ENCODE results near the gene TMEM229B.
A peak's percentile ranks its signal among the peaks of the same experiment; 100 is the strongest.

TMEM229B gene

GRCh38 chr14:67514650-67515385, 26.3 kb upstream of the TMEM229B start:
- DNase-seq = peak; percentile 4 to 7

- DNase-seq = no peak
Measured at GRCh38 chr14:67514203-67514607, 25.7 kb upstream of the TMEM229B start.

GRCh38 chr14:67513631-67514108, 25.1 kb upstream of the TMEM229B start:
- no peak for DNase-seq

- DNase-seq = no peak
Measured at GRCh38 chr14:67512463-67513310, 24.2 kb upstream of the TMEM229B start.

GRCh38 chr14:67510836-67511235, 22.3 kb upstream of the TMEM229B start:
- no peak for DNase-seq

- no peak for DNase-seq
Measured at GRCh38 chr14:67510121-67510520, 21.6 kb upstream of the TMEM229B start.

GRCh38 chr14:67508956-67509355, 20.4 kb upstream of the TMEM229B start:
- DNase-seq = no peak

GRCh38 chr14:67505254-67505653, 16.7 kb upstream of the TMEM229B start:
- no peak for DNase-seq

GRCh38 chr14:67503331-67503730, 14.8 kb upstream of the TMEM229B start:
- DNase-seq = no peak

- no peak for DNase-seq
Measured at GRCh38 chr14:67502867-67503266, 14.3 kb upstream of the TMEM229B start.

GRCh38 chr14:67501670-67502069, 13.1 kb upstream of the TMEM229B start:
- DNase-seq = no peak

GRCh38 chr14:67500981-67501380, 12.5 kb upstream of the TMEM229B start:
- no peak for DNase-seq

GRCh38 chr14:67497716-67498115, 9.2 kb upstream of the TMEM229B start:
- DNase-seq = no peak

GRCh38 chr14:67497216-67497615, 8.7 kb upstream of the TMEM229B start:
- no peak for DNase-seq

- DNase-seq = no peak
Measured at GRCh38 chr14:67495827-67496226, 7.3 kb upstream of the TMEM229B start.

GRCh38 chr14:67493092-67493717, 4.7 kb upstream of the TMEM229B start:
- no peak for DNase-seq

- no peak for DNase-seq
Measured at GRCh38 chr14:67492538-67492937, 4.0 kb upstream of the TMEM229B start.

- no peak for DNase-seq
Measured at GRCh38 chr14:67491741-67492507, 3.4 kb upstream of the TMEM229B start.

GRCh38 chr14:67491285-67491684, 2.8 kb upstream of the TMEM229B start:
- no peak for DNase-seq

GRCh38 chr14:67490196-67490595, 1.7 kb upstream of the TMEM229B start:
- DNase-seq = no peak

GRCh38 chr14:67487332-67487731, 1.2 kb downstream of the TMEM229B start:
- no peak for DNase-seq

GRCh38 chr14:67486890-67487289, 1.6 kb downstream of the TMEM229B start:
- DNase-seq = no peak

Data from AML-193 (cell line).